Retinal pigment epithelial cell (primary cell): ENCODE data around the gene WDR70.
"Not testable (repeated sequence)": the region's sequence is repeated elsewhere in the genome, so short reads cannot be mapped to it uniquely, and the experiment has no call there.

Source experiments
- DNase-seq: peaks from one replicate; pipeline ENCODE4 v3.0.0-alpha.2; 2010; ENCODE audit warnings: low read depth
- H3K4me3 ChIP-seq: 2 replicates; pipeline ENCODE4 v1.5.1; 2011; ENCODE audit warnings: mild to moderate bottlenecking, low read length, control low read depth, moderate library complexity
- CTCF ChIP-seq: conservative IDR thresholded peaks from 2 replicates; pipeline ENCODE4 v1.5.1; 2011; ENCODE audit warnings: low read depth, low read length, control low read depth, inconsistent platforms

Gene WDR70

GRCh38 chr5:37791321-37791720 lies 412.2 kb downstream of the WDR70 start:
- TF ChIP-seq CTCF = no peak
- no peak for DNase-seq
- no peak overlapping the region for H3K4me3 ChIP-seq

GRCh38 chr5:37792975-37793631 lies 414.0 kb downstream of the WDR70 start:
- no peak for TF ChIP-seq CTCF
- no peak overlapping the region for H3K4me3 ChIP-seq
- DNase-seq = no peak

- DNase-seq, H3K4me3 ChIP-seq: not testable (repeated sequence)
Measured at GRCh38 chr5:37795292-37795691, 416.2 kb downstream of the WDR70 start.

- H3K4me3 ChIP-seq, DNase-seq: not testable (repeated sequence)
Measured at GRCh38 chr5:37796435-37796834, 417.3 kb downstream of the WDR70 start.

- DNase-seq = no peak
- H3K4me3 ChIP-seq = no peak overlapping the region
- no peak for TF ChIP-seq CTCF
Measured at GRCh38 chr5:37799865-37800421, 420.8 kb downstream of the WDR70 start.

GRCh38 chr5:37801521-37801920 lies 422.4 kb downstream of the WDR70 start:
- H3K4me3 ChIP-seq = no peak overlapping the region
- DNase-seq = no peak
- no peak for TF ChIP-seq CTCF
